Transverse colon (tissue), 3 donors: ENCODE results near the gene MGAT5B.

ENCODE experiments used
- POLR2A ChIP-seq: fragments of 450-650 bp; IDR thresholded peaks from one replicate; pipeline ENCODE4 v1.6.1; 2016; ENCODE audit warnings: antibody characterized with exemption, mild to moderate bottlenecking, moderate library complexity
- TF ChIP-seq, protein P1 (sequence below), 5 experiments: fragments of 200-600 bp in 3 of 5; fragments of 450-650 bp in 2 of 5; sonication (generic) in 3 of 5; IDR thresholded peaks; 1 replicate in 2 of 5; 2 replicates in 3 of 5; pipeline ENCODE4 v1.5.1; 2016 to 2017; ENCODE audit warnings: antibody characterized with exemption in 5 of 5, inconsistent platforms in 3 of 5, mild to moderate bottlenecking in 2 of 5, moderate library complexity in 1 of 5

DNA sequence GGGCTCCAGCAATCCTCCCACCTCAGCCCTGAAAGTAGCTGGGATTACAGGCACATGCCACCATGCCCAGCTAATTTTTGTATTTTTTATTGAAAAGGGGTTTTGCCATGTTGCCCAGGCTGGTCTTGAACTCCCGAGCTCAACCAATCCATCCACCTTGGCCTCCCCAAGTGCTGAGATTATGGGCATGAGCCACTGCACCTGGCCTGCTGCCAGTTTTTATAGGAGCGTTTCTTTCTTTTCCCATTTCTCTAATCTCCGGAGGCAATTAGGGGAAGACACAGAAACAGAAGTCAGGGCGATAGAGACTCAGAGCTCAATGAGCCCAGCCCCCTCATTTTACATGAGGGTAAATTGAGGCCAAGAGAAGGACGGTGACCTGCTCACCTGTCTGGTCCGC, 10.4 kb downstream of the MGAT5B start:
- TF ChIP-seq, protein P1, sequence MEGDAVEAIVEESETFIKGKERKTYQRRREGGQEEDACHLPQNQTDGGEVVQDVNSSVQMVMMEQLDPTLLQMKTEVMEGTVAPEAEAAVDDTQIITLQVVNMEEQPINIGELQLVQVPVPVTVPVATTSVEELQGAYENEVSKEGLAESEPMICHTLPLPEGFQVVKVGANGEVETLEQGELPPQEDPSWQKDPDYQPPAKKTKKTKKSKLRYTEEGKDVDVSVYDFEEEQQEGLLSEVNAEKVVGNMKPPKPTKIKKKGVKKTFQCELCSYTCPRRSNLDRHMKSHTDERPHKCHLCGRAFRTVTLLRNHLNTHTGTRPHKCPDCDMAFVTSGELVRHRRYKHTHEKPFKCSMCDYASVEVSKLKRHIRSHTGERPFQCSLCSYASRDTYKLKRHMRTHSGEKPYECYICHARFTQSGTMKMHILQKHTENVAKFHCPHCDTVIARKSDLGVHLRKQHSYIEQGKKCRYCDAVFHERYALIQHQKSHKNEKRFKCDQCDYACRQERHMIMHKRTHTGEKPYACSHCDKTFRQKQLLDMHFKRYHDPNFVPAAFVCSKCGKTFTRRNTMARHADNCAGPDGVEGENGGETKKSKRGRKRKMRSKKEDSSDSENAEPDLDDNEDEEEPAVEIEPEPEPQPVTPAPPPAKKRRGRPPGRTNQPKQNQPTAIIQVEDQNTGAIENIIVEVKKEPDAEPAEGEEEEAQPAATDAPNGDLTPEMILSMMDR (IDR thresholded peaks at IDR 0.05) = no peak
- TF ChIP-seq POLR2A = no peak
